Fibroblast of lung (primary cell): ENCODE measurements around the gene SEC24C. TPM values are rescaled to one million over a fixed set of nuclear protein-coding genes. Genes with fewer than 3 reads are reported as not detected.
"Not testable (repeated sequence)": the region's sequence is repeated elsewhere in the genome, so short reads cannot be mapped to it uniquely, and the experiment has no call there.

ENCODE experiments used
- DNase-seq, 2 donors: peaks; one replicate each; pipeline versions ENCODE4 v3.0.0 to v3.0.0-alpha.2; 2010; ENCODE audit warnings: low read depth in 2 of 2
- H2AFZ ChIP-seq: 2 replicates; pipeline ENCODE4 v1.5.1; 2012; ENCODE audit warnings: low read length, control low read depth, inconsistent platforms
- H3K27ac ChIP-seq: 2 replicates; pipeline ENCODE4 v1.5.1; 2011; ENCODE audit warnings: low read length, control low read depth; ENCODE audit not compliant: insufficient read depth
- H3K27me3 ChIP-seq: 2 replicates; pipeline ENCODE4 v1.5.1; 2011; ENCODE audit warnings: mild to moderate bottlenecking, low read length; ENCODE audit not compliant: control insufficient read depth, insufficient read depth
- H3K36me3 ChIP-seq: 2 replicates; pipeline ENCODE4 v1.5.1; 2011; ENCODE audit warnings: low read length; ENCODE audit not compliant: control insufficient read depth, insufficient read depth
- H3K4me1 ChIP-seq: 2 replicates; pipeline ENCODE4 v1.5.1; 2011; ENCODE audit warnings: low read length; ENCODE audit not compliant: control insufficient read depth, insufficient read depth; ENCODE audit errors: extremely low read depth
- H3K4me2 ChIP-seq: 2 replicates; pipeline ENCODE4 v1.5.1; 2011; ENCODE audit warnings: low read length, control low read depth; ENCODE audit not compliant: insufficient read depth; ENCODE audit errors: extremely low read depth
- H3K4me3 ChIP-seq, 4 experiments: fragments of 200-600 bp in 1 of 4; sonication (generic) in 1 of 4; replicated peaks in 1 of 4; 2 replicates each; pipeline ENCODE4 v1.5.1; 2011 to 2016; ENCODE audit warnings: low read length in 4 of 4, low read depth in 3 of 4, mild to moderate bottlenecking in 3 of 4, control low read depth in 2 of 4, inconsistent platforms in 1 of 4, mixed read lengths in 1 of 4; ENCODE audit not compliant: insufficient read depth in 1 of 4; ENCODE audit errors: control extremely low read depth in 1 of 4
- H3K79me2 ChIP-seq: 2 replicates; pipeline ENCODE4 v1.5.1; 2012; ENCODE audit warnings: mild to moderate bottlenecking, low read length, inconsistent platforms; ENCODE audit not compliant: control insufficient read depth, insufficient read depth
- H3K9ac ChIP-seq: 2 replicates; pipeline ENCODE4 v1.5.1; 2011; ENCODE audit warnings: mild to moderate bottlenecking, low read length, control low read depth; ENCODE audit not compliant: insufficient read depth
- H3K9me3 ChIP-seq: 2 replicates; pipeline ENCODE4 v1.5.1; 2012; ENCODE audit warnings: low read depth, low read length; ENCODE audit not compliant: control insufficient read depth, insufficient read depth
- H4K20me1 ChIP-seq: 2 replicates; pipeline ENCODE4 v1.5.1; 2011; ENCODE audit warnings: low read length; ENCODE audit not compliant: control insufficient read depth, insufficient read depth; ENCODE audit errors: extremely low read depth
- CTCF ChIP-seq, 2 donors: IDR thresholded peaks in 1 of 2; conservative IDR thresholded peaks in 1 of 2; 1 replicate in 1 of 2; 2 replicates in 1 of 2; pipeline ENCODE4 v1.5.1; 2011 to 2012; ENCODE audit warnings: low read length in 2 of 2, control low read depth in 1 of 2, inconsistent platforms in 1 of 2, low read depth in 1 of 2, mild to moderate bottlenecking in 1 of 2
- EZH2 ChIP-seq: IDR thresholded peaks from 2 replicates; pipeline ENCODE4 v1.5.1; 2012; ENCODE audit warnings: low read length, control low read depth, mild to moderate bottlenecking; ENCODE audit errors: missing control alignments
- polyA plus RNA-seq, 2 donors: library from polyadenylated mRNA; depleted of rRNA in 1 of 2; stranded (reverse) in 1 of 2; unstranded in 1 of 2; fragments of >200 nt; gene quantifications; 2 replicates each; pipeline ENCODE4 v1.2.1, GENCODE V29; 2011 to 2012; ENCODE audit warnings: missing spikeins in 1 of 2
- total RNA-seq: library from RNA; depleted of rRNA; stranded (reverse); fragments of >200 nt; gene quantifications from 2 replicates; pipeline ENCODE4 v1.2.1, GENCODE V29; 2014

Gene SEC24C
- total and polyA plus RNA-seq, 2 donors (not counting 1 experiment from before 2014, with no cell fraction given): 58.0 to 60.4 TPM

- no peak overlapping the region for H3K4me3 ChIP-seq
- H3K27ac ChIP-seq: no peak overlapping the region
- H3K4me2 ChIP-seq: no peak overlapping the region
- H3K9ac ChIP-seq: no peak overlapping the region
- H3K27me3 ChIP-seq: no peaks in the 10 kb centered on the region
- no peak overlapping the region for H2AFZ ChIP-seq
- H4K20me1 ChIP-seq: no peaks in the 10 kb centered on the region
- no peaks in the 10 kb centered on the region for H3K9me3 ChIP-seq
- no peak for DNase-seq
- TF ChIP-seq EZH2 (no peak), CTCF (conservative IDR thresholded peaks at IDR 0.05 in 1 of 2, IDR thresholded peaks at IDR 0.05 in 1 of 2; ENCODE audit: low read depth in 1 of 2, low read length in 2 of 2) (no peak)
- peaks cover 32% of the 10 kb centered on the region for H3K79me2 ChIP-seq
- no peaks in the 10 kb centered on the region for H3K4me1 ChIP-seq
- H3K36me3 ChIP-seq: peaks cover 1% of the 10 kb centered on the region
Observed at GRCh38 chr10:73734028-73734720, 10.0 kb upstream of the SEC24C start.

GRCh38 chr10:73734796-73735305 lies 9.3 kb upstream of the SEC24C start:
- H3K27ac ChIP-seq: no peak overlapping the region
- no peak overlapping the region for H3K4me3 ChIP-seq
- no peak for DNase-seq
- TF ChIP-seq EZH2 (no peak), CTCF (conservative IDR thresholded peaks at IDR 0.05 in 1 of 2, IDR thresholded peaks at IDR 0.05 in 1 of 2; ENCODE audit: low read depth in 1 of 2, low read length in 2 of 2) (no peak)
- H3K4me2 ChIP-seq: no peak overlapping the region
- no peaks in the 10 kb centered on the region for H3K9me3 ChIP-seq
- H3K36me3 ChIP-seq: peaks cover 1% of the 10 kb centered on the region
- peaks cover 32% of the 10 kb centered on the region for H3K79me2 ChIP-seq
- no peaks in the 10 kb centered on the region for H4K20me1 ChIP-seq
- H3K4me1 ChIP-seq: no peaks in the 10 kb centered on the region
- H3K9ac ChIP-seq: no peak overlapping the region
- no peaks in the 10 kb centered on the region for H3K27me3 ChIP-seq
- no peak overlapping the region for H2AFZ ChIP-seq

- not testable (repeated sequence) for H3K4me2 ChIP-seq, H3K4me3 ChIP-seq, H3K9me3 ChIP-seq, H3K27ac ChIP-seq, DNase-seq, H2AFZ ChIP-seq, H3K36me3 ChIP-seq, H3K9ac ChIP-seq, H4K20me1 ChIP-seq, H3K4me1 ChIP-seq, H3K27me3 ChIP-seq
- H3K79me2 ChIP-seq: peaks cover 27% of the 10 kb centered on the region
Observed at GRCh38 chr10:73740501-73741254, 3.5 kb upstream of the SEC24C start.
